H7 (cell line): ENCODE data around the gene RAD23B. TPM values are rescaled to one million over a fixed set of nuclear protein-coding genes. Genes with fewer than 3 reads are reported as not detected.
A peak's percentile ranks its signal among the peaks of the same experiment; 100 is the strongest.

Source experiments
- DNase-seq: peaks from one replicate; pipeline ENCODE4 v3.0.0; 2012
- H3K27me3 ChIP-seq: 2 replicates; pipeline ENCODE4 v1.6.0; 2011; ENCODE audit warnings: mild to moderate bottlenecking, low read length; ENCODE audit not compliant: control insufficient read depth, insufficient read depth
- H3K36me3 ChIP-seq: replicated peaks from 2 replicates; pipeline ENCODE4 v1.5.1; 2011; ENCODE audit warnings: low read length; ENCODE audit not compliant: control insufficient read depth, insufficient read depth
- H3K4me3 ChIP-seq: 2 replicates; pipeline ENCODE4 v1.5.1; 2011; ENCODE audit warnings: low read depth, mild to moderate bottlenecking, control low read depth, low read length, moderate library complexity; ENCODE audit not compliant: insufficient read depth
- total RNA-seq: library from RNA; depleted of rRNA; stranded (reverse); fragments of >200 nt; shearing (Covaris generic); gene quantifications from 2 replicates; pipeline ENCODE4 v1.2.3, GENCODE V29; 2014

Gene RAD23B
- total RNA-seq, 1 experiment from 2014 or later = 137 TPM

DNA sequence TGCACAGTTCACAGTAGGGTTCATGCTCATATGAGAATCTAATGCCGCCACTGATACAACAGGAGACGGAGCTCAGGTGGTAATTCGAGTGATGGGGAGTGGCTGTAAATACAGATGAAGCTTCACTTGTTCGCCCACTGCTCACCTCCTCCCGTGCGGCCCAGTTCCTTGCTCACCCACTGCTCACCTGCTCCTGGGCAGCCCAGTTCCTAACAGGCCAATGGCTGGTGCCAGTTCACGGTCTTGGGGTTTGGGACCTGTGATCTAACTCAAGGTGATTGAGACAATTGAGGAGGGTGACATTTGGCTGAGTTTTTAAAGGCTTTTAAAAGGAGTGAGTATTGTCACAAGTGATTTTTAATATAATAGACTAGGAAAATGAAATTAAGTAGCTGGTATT, 45.4 kb downstream of the RAD23B start:
- H3K4me3 ChIP-seq = no peak overlapping the region
- H3K36me3 ChIP-seq = peaks cover 13% of the 10 kb centered on the region
- DNase-seq = no peak
- no peaks in the 10 kb centered on the region for H3K27me3 ChIP-seq

GRCh38 chr9:107330420-107330819, 47.3 kb downstream of the RAD23B start:
- no peak for DNase-seq
- Histone ChIP-seq H3K36me3 (peaks cover 12% of the 10 kb centered on the region), H3K27me3 (no peaks in the 10 kb centered on the region), H3K4me3 (no peak overlapping the region)

- Histone ChIP-seq H3K4me3 (no peak overlapping the region), H3K36me3 (peaks cover 12% of the 10 kb centered on the region), H3K27me3 (no peaks in the 10 kb centered on the region)
- no peak for DNase-seq
Observed at GRCh38 chr9:107332883-107333282, 49.8 kb downstream of the RAD23B start.

GRCh38 chr9:107333363-107333762, 50.3 kb downstream of the RAD23B start:
- H3K4me3 ChIP-seq = no peak overlapping the region
- H3K27me3 ChIP-seq = no peaks in the 10 kb centered on the region
- no peak for DNase-seq
- H3K36me3 ChIP-seq = peaks cover 14% of the 10 kb centered on the region

GRCh38 chr9:107334103-107334776, 51.2 kb downstream of the RAD23B start:
- no peak for DNase-seq
- no peaks in the 10 kb centered on the region for H3K27me3 ChIP-seq
- H3K4me3 ChIP-seq = no peak overlapping the region
- peaks cover 14% of the 10 kb centered on the region for H3K36me3 ChIP-seq

- H3K36me3 ChIP-seq = peaks cover 15% of the 10 kb centered on the region
- no peak overlapping the region for H3K4me3 ChIP-seq
- no peaks in the 10 kb centered on the region for H3K27me3 ChIP-seq
- no peak for DNase-seq
Observed at GRCh38 chr9:107335331-107335730, 52.3 kb downstream of the RAD23B start.

GRCh38 chr9:107336718-107337360, 53.8 kb downstream of the RAD23B start:
- DNase-seq = no peak
- Histone ChIP-seq H3K4me3 (no peak overlapping the region), H3K27me3 (no peaks in the 10 kb centered on the region), H3K36me3 (peaks cover 14% of the 10 kb centered on the region)

GRCh38 chr9:107337676-107338590, 54.9 kb downstream of the RAD23B start:
- H3K4me3 ChIP-seq = no peak overlapping the region
- H3K36me3 ChIP-seq = peaks cover 12% of the 10 kb centered on the region
- no peaks in the 10 kb centered on the region for H3K27me3 ChIP-seq
- DNase-seq = no peak

DNA sequence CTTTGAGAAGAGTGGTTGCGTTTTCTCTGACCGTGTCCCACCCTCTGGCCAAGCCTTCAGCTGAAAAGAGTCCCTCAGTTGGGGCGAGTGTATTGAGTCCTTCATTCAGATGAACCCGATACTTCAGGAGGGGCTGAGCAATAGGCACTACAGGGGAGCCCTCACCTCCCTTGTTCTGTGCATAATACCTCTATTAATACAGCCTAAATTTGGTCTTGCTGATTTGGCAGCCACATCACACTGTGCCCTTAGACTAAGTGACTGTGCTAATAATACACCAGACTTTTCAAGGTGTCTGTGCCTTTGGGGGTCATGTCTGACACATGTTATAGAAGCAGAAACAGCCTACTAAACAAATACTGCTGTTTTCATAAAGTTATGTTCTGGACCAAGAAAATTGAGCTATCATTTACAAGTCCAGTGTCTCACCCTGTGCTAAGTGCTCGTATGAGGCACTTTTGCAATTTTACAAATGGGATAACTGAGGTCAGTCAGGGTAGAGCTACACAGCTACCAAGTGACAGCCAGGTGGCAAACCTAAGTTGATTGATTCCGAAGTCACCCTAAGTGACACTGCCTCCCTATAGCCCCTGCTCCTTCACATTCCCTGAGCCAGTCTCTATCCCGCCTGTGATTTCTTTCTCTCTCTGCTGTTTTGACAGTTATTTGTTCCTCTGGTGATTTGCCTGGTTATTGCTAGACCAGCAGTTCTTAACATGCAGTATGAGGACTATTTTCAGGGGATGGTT, 56.0 kb downstream of the RAD23B start:
- Histone ChIP-seq H3K27me3 (no peaks in the 10 kb centered on the region), H3K36me3 (peaks cover 6% of the 10 kb centered on the region)

DNA sequence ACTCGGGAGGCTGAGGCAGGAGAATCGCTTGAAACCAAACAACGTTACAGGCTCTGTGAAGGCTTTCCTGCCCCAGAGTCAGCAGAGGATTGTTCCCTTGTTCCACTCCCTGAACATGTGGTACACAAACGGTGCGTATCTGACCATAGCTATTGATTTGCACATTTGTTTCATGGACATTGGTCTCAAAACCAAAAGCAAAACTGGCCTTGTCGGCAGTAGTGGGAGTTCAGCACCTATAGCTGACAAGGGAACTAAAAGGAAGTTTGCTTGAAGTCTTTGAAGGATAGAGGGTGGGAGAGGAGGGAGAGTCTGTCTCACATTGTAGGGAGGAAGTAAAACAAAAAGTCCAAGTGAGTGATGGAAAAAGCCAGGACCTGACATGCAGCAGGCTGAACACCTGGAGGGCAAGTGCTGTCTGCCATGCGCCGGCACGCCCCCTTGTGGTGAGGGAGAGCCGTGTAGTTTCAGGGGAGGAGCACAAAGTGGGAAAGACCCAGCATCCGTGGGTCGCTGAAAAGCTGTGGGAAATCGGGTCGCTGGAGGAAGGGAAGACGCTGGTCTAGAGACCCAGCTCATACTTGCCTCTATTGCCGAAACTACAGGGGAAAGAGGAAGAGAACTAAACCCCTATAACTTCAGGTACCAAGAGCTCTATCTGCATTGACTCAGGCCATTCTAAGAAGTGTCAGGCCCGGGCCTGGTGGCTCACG, 58.0 kb downstream of the RAD23B start:
- DNase-seq = peak; percentile 83
- Histone ChIP-seq H3K4me3 (no peak overlapping the region), H3K27me3 (no peaks in the 10 kb centered on the region), H3K36me3 (peaks cover 4% of the 10 kb centered on the region; the same call in 1 of the 2 replicates)

More for the DNA sequence above, 56.0 kb downstream of the RAD23B start:
- no peak for DNase-seq
- H3K4me3 ChIP-seq = no peak overlapping the region

- DNase-seq = no peak
- H3K4me3 ChIP-seq = no peak overlapping the region
- H3K27me3 ChIP-seq = no peaks in the 10 kb centered on the region
- peaks cover 4% of the 10 kb centered on the region; the same call in 1 of the 2 replicates for H3K36me3 ChIP-seq
Observed at GRCh38 chr9:107342476-107343161, 59.5 kb downstream of the RAD23B start.

DNA sequence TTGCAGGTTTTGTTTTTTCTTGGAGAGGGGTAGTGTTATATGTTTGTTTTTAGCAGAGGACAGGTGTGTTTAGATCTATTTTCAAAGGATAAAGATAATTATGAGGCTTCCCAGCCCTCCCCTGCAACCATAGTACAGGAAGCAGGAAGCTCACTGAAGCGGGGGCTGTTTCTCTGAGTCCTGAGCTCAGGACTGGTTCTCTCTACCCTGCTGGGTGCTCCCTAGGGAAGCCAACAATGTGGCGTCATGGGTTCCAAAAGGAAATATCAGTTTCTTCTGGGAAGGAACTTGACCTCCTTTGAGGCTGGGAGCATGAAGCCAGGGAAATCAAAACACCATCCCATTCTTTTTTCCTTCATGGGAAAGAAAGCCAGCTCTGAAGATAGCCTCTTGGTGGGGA, 62.2 kb downstream of the RAD23B start:
- Histone ChIP-seq H3K36me3 (no peaks in the 10 kb centered on the region; the same call in 1 of the 2 replicates), H3K27me3 (no peaks in the 10 kb centered on the region), H3K4me3 (no peak overlapping the region)
- no peak for DNase-seq

DNA sequence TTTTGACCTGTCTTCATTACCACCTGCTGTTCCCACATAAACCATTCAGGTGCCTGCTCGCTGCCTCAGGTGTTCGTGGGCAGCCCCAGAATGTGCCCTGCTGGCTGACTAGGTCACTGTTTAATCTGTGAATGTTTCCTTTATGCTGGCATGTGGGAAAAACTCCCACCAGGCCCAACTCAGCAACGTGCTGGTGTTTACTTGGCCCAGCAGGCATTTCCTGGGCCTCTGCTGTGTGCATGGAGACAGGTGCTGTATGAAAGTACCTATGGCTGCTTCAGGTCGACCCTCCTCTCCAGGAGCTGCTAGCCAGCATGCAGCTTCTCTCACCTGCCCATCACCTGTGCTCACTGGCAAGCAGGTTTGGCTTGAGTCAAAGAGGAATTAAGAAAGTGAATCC, 65.8 kb downstream of the RAD23B start:
- no peaks in the 10 kb centered on the region for H3K36me3 ChIP-seq
- H3K4me3 ChIP-seq = no peak overlapping the region
- no peak for DNase-seq
- no peaks in the 10 kb centered on the region for H3K27me3 ChIP-seq
